ENCODE results near the gene ING2. TPM values are rescaled to one million over a fixed set of nuclear protein-coding genes. Genes with fewer than 3 reads are reported as not detected.
A peak's percentile ranks its signal among the peaks of the same experiment; 100 is the strongest.

ING2 gene
- total and polyA plus RNA-seq, 2 donors (not counting 1 experiment from before 2014, with no cell fraction given): 7.8 to 10.0 TPM

- Histone ChIP-seq H3K4me2 (replicated peaks; ENCODE audit: low read depth, low read length, poor library complexity, severe bottlenecking) (peak overlapping the region; percentile 81), H3K36me3 (replicated peaks in 1 of 2; ENCODE audit: control extremely low read depth in 1 of 2, control insufficient read depth in 1 of 2, extremely low read depth in 1 of 2, insufficient read depth in 2 of 2, low read length in 1 of 2) (no peaks in the 10 kb centered on the region), H3K4me3 (ENCODE audit: control extremely low read depth in 1 of 5, extremely low read depth in 1 of 5, insufficient read depth in 1 of 5, low read depth in 2 of 5, low read length in 4 of 5) (peak overlapping the region; percentile 72 to 99 (median 85)), H3K4me1 (ENCODE audit: control insufficient read depth in 2 of 2, insufficient read depth in 2 of 2, low read length in 2 of 2) (peaks cover 7 to 10% of the 10 kb centered on the region in 2 donors), H2AFZ (ENCODE audit: insufficient read depth, low read depth, low read length, poor library complexity, severe bottlenecking) (peak overlapping the region; percentile 96), H4K20me1 (ENCODE audit: control insufficient read depth, insufficient read depth, low read length, poor library complexity, severe bottlenecking) (no peaks in the 10 kb centered on the region), H3K79me2 (ENCODE audit: control insufficient read depth, insufficient read depth, low read length) (peaks cover 19% of the 10 kb centered on the region), H3K9ac (ENCODE audit: low read length) (peak overlapping the region; percentile 95), H3K27me3 (replicated peaks in 1 of 4; ENCODE audit: control extremely low read depth in 1 of 4, control insufficient read depth in 3 of 4, insufficient read depth in 4 of 4, low read length in 3 of 4) (no peaks in the 10 kb centered on the region), H3K9me3 (ENCODE audit: control extremely low read depth in 1 of 3, control insufficient read depth in 2 of 3, insufficient read depth in 1 of 3, low read length in 2 of 3) (no peaks in the 10 kb centered on the region), H3K27ac (ENCODE audit: low read length in 2 of 2) (peak overlapping the region; percentile 74 to 97)
- Mint-ChIP-seq H3K4me3 (peak overlapping the region; percentile 98), H3K4me1 (peaks cover 14% of the 10 kb centered on the region), H3K27ac (peak overlapping the region; percentile 100), H3K27me3 (no peaks in the 10 kb centered on the region), H3K9me3 (ENCODE audit: insufficient read depth) (no peaks in the 10 kb centered on the region)
- DNase-seq: peak; percentile 99
- ATAC-seq (ENCODE audit: low read depth): peak; percentile 78
- intact Hi-C loops (cut with micrococcal nuclease): loop anchor here (1.0 to 10.0 kb wide), 11 partner anchors 32 to 1921 kb away; partner anchors contain the start of genes CDKN2AIP, CENPU, RWDD4 and SLC25A4
- WGBS (ENCODE audit: insufficient coverage): under 1% methylated on average over 106 of the region's 106 CpGs
- TF ChIP-seq CTCF (IDR thresholded peaks at IDR 0.05) (no peak), EZH2 (IDR thresholded peaks at IDR 0.05; ENCODE audit: borderline replicate concordance, insufficient read depth, low read depth, low read length, poor library complexity, severe bottlenecking) (no peak)
- ChIA-PET CTCF (interaction anchor here (0.9 to 3.3 kb wide), 6 partner anchors 32 to 586 kb away, joined by 3 to 10 read pairs (median 4); partner anchors contain the start of gene CDKN2AIP), POLR2A (interaction anchor here (0.6 to 3.2 kb wide), 3 partner anchors 58 to 894 kb away, joined by 3 to 15 read pairs (median 3); partner anchors contain the start of gene CDKN2AIP)
These were observed 561 bp upstream of the ING2 start for GRCh38 chr4:183504064-183504929.

Data from B cell (primary cell).